Measurements from ENCODE around the gene SULT2A1.
"Not testable (repeated sequence)": the region's sequence is repeated elsewhere in the genome, so short reads cannot be mapped to it uniquely, and the experiment has no call there.

The SULT2A1 gene

DNA sequence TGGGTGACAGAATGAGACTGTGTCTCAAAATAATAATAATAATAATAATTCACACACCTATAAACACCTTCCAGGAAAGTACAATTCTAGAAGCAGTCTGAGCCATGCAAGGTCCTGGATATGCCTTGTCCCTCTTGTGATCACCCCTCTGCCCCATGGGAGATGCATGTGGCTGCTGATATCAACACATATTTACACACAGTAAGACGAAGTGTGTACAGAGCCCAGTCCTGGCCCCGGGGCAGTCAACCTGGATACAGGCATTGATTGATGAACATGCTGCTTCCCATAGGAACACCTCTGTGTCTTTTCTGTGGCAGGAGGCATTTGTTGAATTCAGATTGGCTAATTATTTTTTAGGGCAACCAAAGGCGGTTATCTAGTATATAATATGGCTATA, 3.2 kb downstream of the SULT2A1 start:
- no peak for DNase-seq (ENCODE audit: low read depth)
- H3K4me3 ChIP-seq (ENCODE audit: control insufficient read depth, low read depth, low read length): no peak overlapping the region
- TF ChIP-seq, protein P1, sequence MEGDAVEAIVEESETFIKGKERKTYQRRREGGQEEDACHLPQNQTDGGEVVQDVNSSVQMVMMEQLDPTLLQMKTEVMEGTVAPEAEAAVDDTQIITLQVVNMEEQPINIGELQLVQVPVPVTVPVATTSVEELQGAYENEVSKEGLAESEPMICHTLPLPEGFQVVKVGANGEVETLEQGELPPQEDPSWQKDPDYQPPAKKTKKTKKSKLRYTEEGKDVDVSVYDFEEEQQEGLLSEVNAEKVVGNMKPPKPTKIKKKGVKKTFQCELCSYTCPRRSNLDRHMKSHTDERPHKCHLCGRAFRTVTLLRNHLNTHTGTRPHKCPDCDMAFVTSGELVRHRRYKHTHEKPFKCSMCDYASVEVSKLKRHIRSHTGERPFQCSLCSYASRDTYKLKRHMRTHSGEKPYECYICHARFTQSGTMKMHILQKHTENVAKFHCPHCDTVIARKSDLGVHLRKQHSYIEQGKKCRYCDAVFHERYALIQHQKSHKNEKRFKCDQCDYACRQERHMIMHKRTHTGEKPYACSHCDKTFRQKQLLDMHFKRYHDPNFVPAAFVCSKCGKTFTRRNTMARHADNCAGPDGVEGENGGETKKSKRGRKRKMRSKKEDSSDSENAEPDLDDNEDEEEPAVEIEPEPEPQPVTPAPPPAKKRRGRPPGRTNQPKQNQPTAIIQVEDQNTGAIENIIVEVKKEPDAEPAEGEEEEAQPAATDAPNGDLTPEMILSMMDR (conservative IDR thresholded peaks at IDR 0.05; ENCODE audit: control insufficient read depth, insufficient read depth, low read depth, low read length): no peak

GRCh38 chr19:47881757-47882156, 4.4 kb downstream of the SULT2A1 start:
- H3K4me3 ChIP-seq (ENCODE audit: control insufficient read depth, low read depth, low read length): no peak overlapping the region
- no peak for DNase-seq (ENCODE audit: low read depth)
- TF ChIP-seq, protein P1 (conservative IDR thresholded peaks at IDR 0.05; ENCODE audit: control insufficient read depth, insufficient read depth, low read depth, low read length): no peak

GRCh38 chr19:47879385-47879784, 6.7 kb downstream of the SULT2A1 start:
- not testable (repeated sequence) for DNase-seq (ENCODE audit: low read depth); H3K4me3 ChIP-seq (ENCODE audit: control insufficient read depth, low read depth, low read length)

- TF ChIP-seq, protein P1 (conservative IDR thresholded peaks at IDR 0.05; ENCODE audit: control insufficient read depth, insufficient read depth, low read depth, low read length): no peak
Observed at GRCh38 chr19:47878906-47879305, 7.2 kb downstream of the SULT2A1 start.

GRCh38 chr19:47865166-47865565, 20.9 kb downstream of the SULT2A1 start:
- H3K4me3 ChIP-seq (ENCODE audit: control insufficient read depth, low read depth, low read length): no peak overlapping the region
- TF ChIP-seq, protein P1 (conservative IDR thresholded peaks at IDR 0.05; ENCODE audit: control insufficient read depth, insufficient read depth, low read depth, low read length): no peak
- no peak for DNase-seq (ENCODE audit: low read depth)

More at GRCh38 chr19:47878906-47879305, 7.2 kb downstream of the SULT2A1 start:
- H3K4me3 ChIP-seq (ENCODE audit: control insufficient read depth, low read depth, low read length): no peak overlapping the region
- DNase-seq (ENCODE audit: low read depth): no peak

DNA sequence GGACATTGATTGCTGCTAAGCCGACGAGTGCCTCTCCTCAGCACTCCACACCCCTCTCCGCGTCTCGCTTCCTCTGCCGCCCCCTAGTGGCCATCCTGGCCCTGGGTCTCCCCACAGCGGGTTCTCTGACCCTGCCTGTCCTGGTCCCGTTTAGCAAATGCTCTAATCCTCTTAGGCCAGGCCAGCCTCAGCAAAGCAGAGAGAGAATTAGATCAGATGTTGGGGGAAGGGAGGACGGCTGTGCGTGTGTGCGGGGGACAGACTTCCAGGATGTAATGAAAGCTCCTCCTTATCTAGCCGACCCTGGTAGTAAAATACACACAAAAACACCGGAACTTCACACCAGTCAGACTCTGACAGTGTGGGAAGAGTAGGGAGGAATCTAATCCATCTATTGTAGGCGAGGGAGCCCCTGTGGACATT, 22.6 kb downstream of the SULT2A1 start:
- DNase-seq (ENCODE audit: low read depth): peak; percentile 62
- TF ChIP-seq, protein P1 (conservative IDR thresholded peaks at IDR 0.05; ENCODE audit: control insufficient read depth, insufficient read depth, low read depth, low read length): peak; percentile 92
- no peak overlapping the region for H3K4me3 ChIP-seq (ENCODE audit: control insufficient read depth, low read depth, low read length)

DNA sequence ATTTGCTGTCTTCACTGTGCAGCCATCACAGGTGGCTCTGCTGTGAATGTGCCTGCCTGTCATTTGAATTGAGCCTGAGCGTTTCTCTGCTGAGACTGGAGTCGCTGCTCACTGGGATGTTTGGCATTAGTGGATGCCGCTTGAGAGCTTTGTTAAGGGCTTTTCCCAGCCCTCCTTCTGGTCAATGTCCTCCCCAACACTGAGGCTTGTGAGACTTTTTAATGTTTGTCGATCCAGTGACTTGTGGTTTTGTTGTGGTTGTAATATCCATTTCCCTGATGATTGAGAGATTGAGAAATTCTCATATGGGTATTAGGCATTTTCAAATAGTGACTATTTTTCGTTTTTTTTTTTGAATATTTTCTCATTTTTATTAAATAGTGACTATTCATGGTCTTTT, 24.5 kb downstream of the SULT2A1 start:
- H3K4me3 ChIP-seq (ENCODE audit: control insufficient read depth, low read depth, low read length): no peak overlapping the region
- TF ChIP-seq, protein P1 (conservative IDR thresholded peaks at IDR 0.05; ENCODE audit: control insufficient read depth, insufficient read depth, low read depth, low read length): no peak
- no peak for DNase-seq (ENCODE audit: low read depth)

Measured in fibroblast of mammary gland (primary cell).